ENCODE data around the gene SYT17. TPM values are rescaled to one million over a fixed set of nuclear protein-coding genes. Genes with fewer than 3 reads are reported as not detected.

SYT17 gene
- total RNA-seq, 1 experiment from 2014 or later, result 4.2 TPM

DNA sequence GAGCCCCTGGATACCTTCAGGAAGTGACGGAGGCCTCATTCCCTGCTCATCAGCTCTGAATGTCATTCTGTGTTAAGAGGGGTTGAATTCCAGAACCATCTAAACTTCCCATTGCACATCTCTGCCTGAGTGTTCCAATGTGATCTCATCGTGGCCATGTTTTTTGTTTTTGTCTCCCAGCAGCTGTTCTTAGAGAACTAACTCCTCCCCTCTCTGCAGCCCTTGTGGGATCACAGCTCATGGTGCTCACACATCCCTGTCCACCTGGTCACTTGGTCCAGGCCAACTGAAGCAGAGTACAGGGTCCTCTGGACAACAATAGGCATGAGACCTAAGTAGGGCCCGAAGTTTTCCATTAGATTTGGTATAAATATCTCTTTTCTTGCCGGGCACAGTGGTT lies 6.0 kb upstream of the SYT17 start:
- POLR2A ChIA-PET, result no interaction called here
- H3K27me3 Mint-ChIP-seq (ENCODE audit: insufficient read depth, unreplicated experiment), result peaks cover 4% of the 10 kb centered on the region
- peaks cover 10% of the 10 kb centered on the region for H3K9me3 Mint-ChIP-seq (ENCODE audit: unreplicated experiment)
- no peak for DNase-seq
- TF ChIP-seq, protein P1, sequence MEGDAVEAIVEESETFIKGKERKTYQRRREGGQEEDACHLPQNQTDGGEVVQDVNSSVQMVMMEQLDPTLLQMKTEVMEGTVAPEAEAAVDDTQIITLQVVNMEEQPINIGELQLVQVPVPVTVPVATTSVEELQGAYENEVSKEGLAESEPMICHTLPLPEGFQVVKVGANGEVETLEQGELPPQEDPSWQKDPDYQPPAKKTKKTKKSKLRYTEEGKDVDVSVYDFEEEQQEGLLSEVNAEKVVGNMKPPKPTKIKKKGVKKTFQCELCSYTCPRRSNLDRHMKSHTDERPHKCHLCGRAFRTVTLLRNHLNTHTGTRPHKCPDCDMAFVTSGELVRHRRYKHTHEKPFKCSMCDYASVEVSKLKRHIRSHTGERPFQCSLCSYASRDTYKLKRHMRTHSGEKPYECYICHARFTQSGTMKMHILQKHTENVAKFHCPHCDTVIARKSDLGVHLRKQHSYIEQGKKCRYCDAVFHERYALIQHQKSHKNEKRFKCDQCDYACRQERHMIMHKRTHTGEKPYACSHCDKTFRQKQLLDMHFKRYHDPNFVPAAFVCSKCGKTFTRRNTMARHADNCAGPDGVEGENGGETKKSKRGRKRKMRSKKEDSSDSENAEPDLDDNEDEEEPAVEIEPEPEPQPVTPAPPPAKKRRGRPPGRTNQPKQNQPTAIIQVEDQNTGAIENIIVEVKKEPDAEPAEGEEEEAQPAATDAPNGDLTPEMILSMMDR (IDR thresholded peaks at IDR 0.05; ENCODE audit: insufficient read depth in 1 of 2, low read depth in 1 of 2, low read length in 1 of 2, severe bottlenecking in 1 of 2, unreplicated experiment in 1 of 2), result no peak
- no peak overlapping the region for H3K4me3 Mint-ChIP-seq (ENCODE audit: unreplicated experiment)
- H3K9me3 ChIP-seq, result peaks cover 6% of the 10 kb centered on the region
- H3K4me1 Mint-ChIP-seq (ENCODE audit: low read depth, unreplicated experiment), result no peaks in the 10 kb centered on the region
- peaks cover 31% of the 10 kb centered on the region for H3K4me1 ChIP-seq
- no peak overlapping the region for H3K4me3 ChIP-seq (ENCODE audit: low read depth, low read length)
- no TSS peak for BruUV-seq (replicated peaks)
- no peaks in the 10 kb centered on the region for H3K36me3 Mint-ChIP-seq (ENCODE audit: insufficient read depth, unreplicated experiment)
- H3K27me3 ChIP-seq (replicated peaks; ENCODE audit: control insufficient read depth, insufficient read depth, low read length), result no peaks in the 10 kb centered on the region
- intact Hi-C loops (cut with micrococcal nuclease; ENCODE audit: unreplicated experiment), result no loop called here
- CTCF ChIA-PET, result no interaction called here
- no peak overlapping the region for H3K27ac Mint-ChIP-seq (ENCODE audit: unreplicated experiment)
- no peaks in the 10 kb centered on the region for H3K36me3 ChIP-seq (ENCODE audit: control insufficient read depth, insufficient read depth, low read length)

DNA sequence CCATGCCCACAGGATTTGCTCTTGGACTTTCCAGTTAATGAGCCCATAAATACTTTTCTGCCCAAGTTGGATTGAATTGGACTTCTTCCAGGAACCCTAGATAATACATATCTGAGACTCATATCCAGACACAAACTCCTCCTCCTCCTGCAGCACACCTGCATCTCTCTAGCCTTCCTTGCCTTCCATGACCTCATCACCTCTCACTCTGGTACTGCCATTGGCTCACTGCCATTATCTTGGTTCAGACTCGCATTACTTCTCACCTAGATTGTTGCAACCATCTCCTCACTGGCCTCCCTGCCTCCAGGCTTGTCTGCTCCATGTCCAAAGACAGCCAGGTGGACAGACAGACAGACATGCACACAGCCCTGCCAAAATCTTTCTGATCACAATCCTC lies 4.8 kb upstream of the SYT17 start:
- H3K36me3 Mint-ChIP-seq (ENCODE audit: insufficient read depth, unreplicated experiment), result no peaks in the 10 kb centered on the region
- Histone ChIP-seq H3K36me3 (ENCODE audit: control insufficient read depth, insufficient read depth, low read length) (no peaks in the 10 kb centered on the region), H3K4me1 (peaks cover 31% of the 10 kb centered on the region), H3K9me3 (peaks cover 6% of the 10 kb centered on the region), H3K27me3 (replicated peaks; ENCODE audit: control insufficient read depth, insufficient read depth, low read length) (no peaks in the 10 kb centered on the region), H3K4me3 (ENCODE audit: low read depth, low read length) (no peak overlapping the region)
- TF ChIP-seq, protein P1 (IDR thresholded peaks at IDR 0.05; ENCODE audit: insufficient read depth in 1 of 2, low read depth in 1 of 2, low read length in 1 of 2, severe bottlenecking in 1 of 2, unreplicated experiment in 1 of 2), result no peak
- ChIA-PET POLR2A (no interaction called here), CTCF (no interaction called here)
- BruUV-seq (replicated peaks), result no TSS peak
- H3K4me1 Mint-ChIP-seq (ENCODE audit: low read depth, unreplicated experiment), result no peaks in the 10 kb centered on the region
- H3K9me3 Mint-ChIP-seq (ENCODE audit: unreplicated experiment), result peaks cover 10% of the 10 kb centered on the region
- H3K27me3 Mint-ChIP-seq (ENCODE audit: insufficient read depth, unreplicated experiment), result no peaks in the 10 kb centered on the region
- intact Hi-C loops (cut with micrococcal nuclease; ENCODE audit: unreplicated experiment), result no loop called here
- no peak overlapping the region for H3K4me3 Mint-ChIP-seq (ENCODE audit: unreplicated experiment)
- no peak overlapping the region for H3K27ac Mint-ChIP-seq (ENCODE audit: unreplicated experiment)
- no peak for DNase-seq

DNA sequence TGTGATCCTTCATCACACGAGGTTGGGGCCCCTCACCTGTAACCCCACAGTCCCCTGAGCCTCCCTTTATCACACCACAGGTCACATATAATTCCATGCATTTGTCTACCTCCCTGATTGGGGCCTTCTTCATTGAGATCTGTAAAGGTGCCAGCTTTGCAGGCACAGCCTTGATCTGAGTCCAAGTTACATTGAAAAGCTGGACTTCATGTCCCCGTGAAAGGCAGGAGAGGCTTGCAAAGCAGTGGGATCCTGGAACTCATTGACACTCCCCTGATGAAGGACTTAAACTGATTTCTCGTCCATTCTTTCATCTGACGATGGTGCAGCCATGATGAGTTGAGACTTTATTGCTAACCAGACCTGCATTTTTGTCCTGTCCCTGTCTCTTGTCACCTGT lies 3.8 kb upstream of the SYT17 start:
- peaks cover 6% of the 10 kb centered on the region for H3K9me3 ChIP-seq
- H3K4me3 ChIP-seq (ENCODE audit: low read depth, low read length), result no peak overlapping the region
- Mint-ChIP-seq H3K4me3 (ENCODE audit: unreplicated experiment) (no peak overlapping the region), H3K27me3 (ENCODE audit: insufficient read depth, unreplicated experiment) (no peaks in the 10 kb centered on the region), H3K9me3 (ENCODE audit: unreplicated experiment) (peaks cover 10% of the 10 kb centered on the region), H3K36me3 (ENCODE audit: insufficient read depth, unreplicated experiment) (no peaks in the 10 kb centered on the region), H3K27ac (ENCODE audit: unreplicated experiment) (no peak overlapping the region), H3K4me1 (ENCODE audit: low read depth, unreplicated experiment) (no peaks in the 10 kb centered on the region)
- H3K36me3 ChIP-seq (ENCODE audit: control insufficient read depth, insufficient read depth, low read length), result no peaks in the 10 kb centered on the region
- TF ChIP-seq, protein P1 (IDR thresholded peaks at IDR 0.05; ENCODE audit: insufficient read depth in 1 of 2, low read depth in 1 of 2, low read length in 1 of 2, severe bottlenecking in 1 of 2, unreplicated experiment in 1 of 2), result no peak
- H3K27me3 ChIP-seq (replicated peaks; ENCODE audit: control insufficient read depth, insufficient read depth, low read length), result no peaks in the 10 kb centered on the region
- peaks cover 31% of the 10 kb centered on the region for H3K4me1 ChIP-seq
- no peak for DNase-seq
- CTCF ChIA-PET, result interaction anchor here (0.6 to 1.1 kb wide), 2 partner anchors 11 to 78 kb away, joined by 3 to 4 read pairs; no protein-coding TSS in a partner anchor
- BruUV-seq (replicated peaks), result no TSS peak
- POLR2A ChIA-PET, result no interaction called here
- intact Hi-C loops (cut with micrococcal nuclease; ENCODE audit: unreplicated experiment), result loop anchor here (2.0 kb wide), 1 partner anchor 25 kb away; no protein-coding TSS in a partner anchor
